Neural progenitor cell (in vitro differentiated cells): Measurements from ENCODE around the gene ARAP2. TPM values are rescaled to one million over a fixed set of nuclear protein-coding genes. Genes with fewer than 3 reads are reported as not detected.

Source experiments
- DNase-seq: peaks from one replicate; pipeline ENCODE4 v3.0.0-alpha.2; 2016; ENCODE audit warnings: low spot score
- H2AFZ ChIP-seq: fragments of 200-600 bp; sonication (generic); replicated peaks from 2 replicates; pipeline ENCODE4 v1.6.1; 2016; ENCODE audit warnings: antibody characterized with exemption
- H3F3A ChIP-seq: fragments of 200-600 bp; sonication (generic); 2 replicates; pipeline ENCODE4 v1.6.1; 2016; ENCODE audit warnings: antibody characterized with exemption, low read depth
- H3K27ac ChIP-seq: fragments of 200-600 bp; sonication (generic); 2 replicates; pipeline ENCODE4 v1.5.1; 2016; ENCODE audit warnings: mild to moderate bottlenecking
- H3K27me3 ChIP-seq: fragments of 200-600 bp; sonication (generic); 2 replicates; pipeline ENCODE4 v1.6.1; 2016; ENCODE audit warnings: mild to moderate bottlenecking, moderate library complexity
- H3K36me3 ChIP-seq: fragments of 200-600 bp; sonication (generic); 2 replicates; pipeline ENCODE4 v1.5.1; 2016
- H3K4me1 ChIP-seq: fragments of 200-600 bp; sonication (generic); 2 replicates; pipeline ENCODE4 v1.6.1; 2016; ENCODE audit warnings: mixed run types
- H3K4me2 ChIP-seq: fragments of 200-600 bp; sonication (generic); 2 replicates; pipeline ENCODE4 v1.6.1; 2016
- H3K4me3 ChIP-seq: fragments of 200-600 bp; sonication (generic); 2 replicates; pipeline ENCODE4 v1.5.1; 2016
- H3K79me2 ChIP-seq: fragments of 200-600 bp; sonication (generic); 2 replicates; pipeline ENCODE4 v1.6.1; 2016; ENCODE audit warnings: low read depth
- H3K9ac ChIP-seq: fragments of 200-600 bp; sonication (generic); 2 replicates; pipeline ENCODE4 v1.6.1; 2016
- H3K9me3 ChIP-seq: fragments of 200-600 bp; sonication (generic); 2 replicates; pipeline ENCODE4 v1.5.1; 2016; ENCODE audit warnings: low read depth
- H4K20me1 ChIP-seq: fragments of 200-600 bp; sonication (generic); 2 replicates; pipeline ENCODE4 v1.6.1; 2016; ENCODE audit warnings: low read depth
- H3K27ac Mint-ChIP-seq: 3 replicates; pipeline ENCODE4 v1.8.0; 2021; ENCODE audit warnings: mixed read lengths
- H3K27me3 Mint-ChIP-seq: 2 replicates; pipeline ENCODE4 v1.8.0; 2022; ENCODE audit warnings: low read depth, mild to moderate bottlenecking, inconsistent platforms, moderate library complexity, mixed read lengths; ENCODE audit not compliant: insufficient read depth
- H3K36me3 Mint-ChIP-seq: 3 replicates; pipeline ENCODE4 v1.8.0; 2021; ENCODE audit warnings: mixed read lengths
- H3K4me1 Mint-ChIP-seq: 3 replicates; pipeline ENCODE4 v1.8.0; 2021; ENCODE audit warnings: mixed read lengths
- H3K4me3 Mint-ChIP-seq: 3 replicates; pipeline ENCODE4 v1.8.0; 2021; ENCODE audit warnings: mild to moderate bottlenecking, moderate library complexity, mixed read lengths
- H3K9me3 Mint-ChIP-seq: 3 replicates; pipeline ENCODE4 v1.8.0; 2020; ENCODE audit warnings: mixed read lengths
- CTCF ChIP-seq: fragments of 200-600 bp; sonication (generic); IDR thresholded peaks from 2 replicates; pipeline ENCODE4 v1.5.1; 2017; ENCODE audit warnings: antibody characterized with exemption, mild to moderate bottlenecking
- EZH2 ChIP-seq: fragments of 200-600 bp; sonication (generic); IDR thresholded peaks from 2 replicates; pipeline ENCODE4 v1.6.1; 2017; ENCODE audit warnings: antibody characterized with exemption, mild to moderate bottlenecking, moderate library complexity
- EZH2phosphoT487 ChIP-seq: fragments of 200-600 bp; sonication (generic); IDR thresholded peaks from 2 replicates; pipeline ENCODE4 v1.6.1; 2017; ENCODE audit warnings: antibody characterized with exemption
- total RNA-seq: library from RNA; depleted of rRNA; stranded (reverse); fragments of >200 nt; gene quantifications from 2 replicates; pipeline ENCODE4 v1.2.3, GENCODE V29; 2015; ENCODE audit warnings: low replicate concordance

The ARAP2 gene
- total RNA-seq, 1 donor from 2014 or later = 1.6 TPM

GRCh38 chr4:36086261-36086786, 158.0 kb downstream of the ARAP2 start:
- H2AFZ ChIP-seq = no peak overlapping the region
- Mint-ChIP-seq H3K36me3 (no peaks in the 10 kb centered on the region), H3K4me3 (no peak overlapping the region), H3K9me3 (no peaks in the 10 kb centered on the region), H3K4me1 (peaks cover 19% of the 10 kb centered on the region), H3K27ac (no peak overlapping the region), H3K27me3 (no peaks in the 10 kb centered on the region)
- H3K9me3 ChIP-seq = no peaks in the 10 kb centered on the region
- no peak for TF ChIP-seq CTCF
- TF ChIP-seq EZH2phosphoT487 = no peak
- no peak for TF ChIP-seq EZH2
- H3F3A ChIP-seq = no peaks in the 10 kb centered on the region
- no peaks in the 10 kb centered on the region for H3K36me3 ChIP-seq
- no peak for DNase-seq
- H3K27me3 ChIP-seq = no peaks in the 10 kb centered on the region
- no peaks in the 10 kb centered on the region for H4K20me1 ChIP-seq
- no peak overlapping the region for H3K27ac ChIP-seq
- H3K79me2 ChIP-seq = no peaks in the 10 kb centered on the region
- H3K4me2 ChIP-seq = no peak overlapping the region
- H3K4me3 ChIP-seq = no peak overlapping the region
- no peak overlapping the region for H3K9ac ChIP-seq
- peaks cover 9% of the 10 kb centered on the region for H3K4me1 ChIP-seq

GRCh38 chr4:36082817-36083216, 161.5 kb downstream of the ARAP2 start:
- Histone ChIP-seq H3K79me2 (no peaks in the 10 kb centered on the region), H3K4me2 (no peak overlapping the region), H3K36me3 (no peaks in the 10 kb centered on the region), H4K20me1 (no peaks in the 10 kb centered on the region), H2AFZ (no peak overlapping the region), H3K27ac (no peak overlapping the region), H3K4me3 (no peak overlapping the region), H3K9me3 (no peaks in the 10 kb centered on the region), H3K4me1 (no peaks in the 10 kb centered on the region), H3K9ac (no peak overlapping the region), H3K27me3 (no peaks in the 10 kb centered on the region), H3F3A (no peaks in the 10 kb centered on the region)
- Mint-ChIP-seq H3K27ac (no peak overlapping the region), H3K4me1 (peaks cover 6% of the 10 kb centered on the region), H3K4me3 (no peak overlapping the region), H3K27me3 (no peaks in the 10 kb centered on the region), H3K9me3 (no peaks in the 10 kb centered on the region), H3K36me3 (no peaks in the 10 kb centered on the region)
- no peak for TF ChIP-seq CTCF
- TF ChIP-seq EZH2phosphoT487 = no peak
- no peak for TF ChIP-seq EZH2
- no peak for DNase-seq

- Histone ChIP-seq H2AFZ (no peak overlapping the region), H3K9me3 (no peaks in the 10 kb centered on the region), H3F3A (no peaks in the 10 kb centered on the region), H3K36me3 (no peaks in the 10 kb centered on the region), H4K20me1 (no peaks in the 10 kb centered on the region), H3K4me1 (no peaks in the 10 kb centered on the region), H3K27me3 (no peaks in the 10 kb centered on the region), H3K9ac (no peak overlapping the region), H3K27ac (no peak overlapping the region), H3K4me2 (no peak overlapping the region), H3K4me3 (no peak overlapping the region), H3K79me2 (no peaks in the 10 kb centered on the region)
- Mint-ChIP-seq H3K27me3 (no peaks in the 10 kb centered on the region), H3K9me3 (no peaks in the 10 kb centered on the region), H3K4me3 (no peak overlapping the region), H3K4me1 (no peaks in the 10 kb centered on the region), H3K36me3 (no peaks in the 10 kb centered on the region), H3K27ac (no peak overlapping the region)
- DNase-seq = no peak
- TF ChIP-seq EZH2phosphoT487 = no peak
- no peak for TF ChIP-seq EZH2
- no peak for TF ChIP-seq CTCF
Observed at GRCh38 chr4:36081185-36081584, 163.1 kb downstream of the ARAP2 start.
